Femur (tissue), 1 donor: ENCODE measurements around the gene CCL4.
"Not testable (repeated sequence)": the region's sequence is repeated elsewhere in the genome, so short reads cannot be mapped to it uniquely, and the experiment has no call there.

ENCODE experiments used
- DNase-seq: peaks from one replicate; pipeline ENCODE4 v3.0.0-alpha.2; 2017

CCL4 gene

GRCh38 chr17:36103401-36103975 is at the start of gene CCL4:
TSS of gene CCL4 (plus strand) at chr17:36103827. CDS start at chr17:36103906, 79 bp downstream.
- DNase-seq, result not testable (repeated sequence)

- DNase-seq, result no peak
These were observed 48.5 kb upstream of the CCL4 start for GRCh38 chr17:36055171-36055570.

- no peak for DNase-seq
These were observed 47.6 kb upstream of the CCL4 start for GRCh38 chr17:36055921-36056520.

- DNase-seq, result no peak
These were observed 45.7 kb upstream of the CCL4 start for GRCh38 chr17:36057911-36058310.

- no peak for DNase-seq
These were observed 44.2 kb upstream of the CCL4 start for GRCh38 chr17:36059406-36059805.

GRCh38 chr17:36060816-36061215 is 42.8 kb upstream of the CCL4 start:
- DNase-seq, result no peak

GRCh38 chr17:36063786-36064541 is 39.7 kb upstream of the CCL4 start, which contains the start of gene CCL18:
TSS of gene CCL18 (plus strand) at chr17:36064272. CDS start at chr17:36064343, 71 bp downstream.
- no peak for DNase-seq

GRCh38 chr17:36066365-36066985 is 37.2 kb upstream of the CCL4 start:
- no peak for DNase-seq

GRCh38 chr17:36068524-36068923 is 35.1 kb upstream of the CCL4 start:
- no peak for DNase-seq

- DNase-seq, result no peak
These were observed 34.5 kb upstream of the CCL4 start for GRCh38 chr17:36069136-36069535.

GRCh38 chr17:36070427-36070826 is 33.2 kb upstream of the CCL4 start:
- DNase-seq, result no peak

GRCh38 chr17:36071751-36072150 is 31.9 kb upstream of the CCL4 start:
- no peak for DNase-seq

- DNase-seq, result no peak
These were observed 31.1 kb upstream of the CCL4 start for GRCh38 chr17:36072431-36073121.

GRCh38 chr17:36074365-36074764 is 29.3 kb upstream of the CCL4 start:
- no peak for DNase-seq

GRCh38 chr17:36081681-36082471 is 21.8 kb upstream of the CCL4 start:
- not testable (repeated sequence) for DNase-seq

- peak; percentile 38 for DNase-seq
These were observed 21.0 kb upstream of the CCL4 start for GRCh38 chr17:36082482-36083120.

GRCh38 chr17:36083691-36084090 is 19.9 kb upstream of the CCL4 start:
- DNase-seq, result not testable (repeated sequence)

GRCh38 chr17:36085765-36086164 is 17.9 kb upstream of the CCL4 start:
- DNase-seq, result no peak

GRCh38 chr17:36086791-36087190 is 16.8 kb upstream of the CCL4 start:
- no peak for DNase-seq

GRCh38 chr17:36087471-36087870 is 16.2 kb upstream of the CCL4 start:
- not testable (repeated sequence) for DNase-seq

- DNase-seq, result not testable (repeated sequence)
These were observed 15.6 kb upstream of the CCL4 start for GRCh38 chr17:36087897-36088572.
